IMR-90 (cell line): Measurements from ENCODE around the gene ZNF574. TPM values are rescaled to one million over a fixed set of nuclear protein-coding genes. Genes with fewer than 3 reads are reported as not detected.

Source experiments
- ATAC-seq: fragments of 200-7000 bp; cut with Tn5 transposase; 2 replicates; pipeline ENCODE4 v1.9.1; 2020; ENCODE audit warnings: low read depth, mild to moderate bottlenecking, moderate library complexity
- BruUV-seq: library from RNA; stranded (reverse); fragments of 400-500 nt; replicated peaks from 2 replicates; lab custom pipeline; 2021; lab: Mats Ljungman, UMichigan
- CTCF ChIA-PET: fragments of 300-600 bp; formaldehyde crosslinking; extraction: SDS; loops from one replicate; lab custom pipeline; 2021; ENCODE audit warnings: antibody characterized with exemption; lab: Yijun Ruan, JAX
- POLR2A ChIA-PET: fragments of 300-600 bp; sonication (Branson Sonifier 250); formaldehyde crosslinking; loops from one replicate; lab custom pipeline; 2022; ENCODE audit warnings: antibody characterized with exemption; ENCODE audit not compliant: unreplicated experiment; lab: Charles Lee
- DNase-seq: peaks from one replicate; pipeline ENCODE4 v3.0.0; 2013
- H2AFZ ChIP-seq: replicated peaks from 2 replicates; pipeline ENCODE3; 2013; ENCODE audit warnings: low read length, mild to moderate bottlenecking; ENCODE audit not compliant: poor library complexity
- H2AK5ac ChIP-seq: 2 replicates; pipeline ENCODE4 v1.6.1; 2013; ENCODE audit warnings: low read depth, low read length, inconsistent platforms
- H2AK9ac ChIP-seq: replicated peaks from 2 replicates; pipeline ENCODE3; 2013; ENCODE audit warnings: mild to moderate bottlenecking, low read depth, low read length, moderate library complexity; ENCODE audit not compliant: poor library complexity
- H2BK120ac ChIP-seq: 2 replicates; pipeline ENCODE4 v1.6.1; 2013; ENCODE audit warnings: low read depth, low read length, inconsistent platforms
- H2BK15ac ChIP-seq: 3 replicates; pipeline ENCODE4 v1.6.1; 2013; ENCODE audit warnings: low read depth, low read length, inconsistent platforms
- H2BK20ac ChIP-seq: 2 replicates; pipeline ENCODE4 v1.6.1; 2013; ENCODE audit warnings: low read depth, mild to moderate bottlenecking, inconsistent platforms, low read length, moderate library complexity
- H2BK5ac ChIP-seq: 2 replicates; pipeline ENCODE4 v1.6.1; 2013; ENCODE audit warnings: mild to moderate bottlenecking, low read depth, low read length, inconsistent platforms; ENCODE audit not compliant: poor library complexity, severe bottlenecking
- H3K14ac ChIP-seq: replicated peaks from 2 replicates; pipeline ENCODE4 v1.6.1; 2013; ENCODE audit warnings: low read depth, low read length, inconsistent platforms
- H3K18ac ChIP-seq: 2 replicates; pipeline ENCODE4 v1.6.1; 2013; ENCODE audit warnings: low read depth, low read length, control low read depth
- H3K23ac ChIP-seq: 2 replicates; pipeline ENCODE4 v1.6.1; 2013; ENCODE audit warnings: low read depth, low read length, inconsistent platforms
- H3K27ac ChIP-seq: 2 replicates; pipeline ENCODE4 v1.5.1; 2013; ENCODE audit warnings: mild to moderate bottlenecking, control low read depth, low read length; ENCODE audit not compliant: insufficient read depth
- H3K27me3 ChIP-seq: 2 replicates; pipeline ENCODE4 v1.6.1; 2013; ENCODE audit warnings: low read length; ENCODE audit not compliant: control insufficient read depth, insufficient read depth
- H3K36me3 ChIP-seq: 2 replicates; pipeline ENCODE4 v1.6.1; 2013; ENCODE audit warnings: low read length, mixed read lengths; ENCODE audit not compliant: control insufficient read depth, insufficient read depth
- H3K4ac ChIP-seq: 2 replicates; pipeline ENCODE4 v1.6.1; 2013; ENCODE audit warnings: low read depth, low read length, inconsistent platforms
- H3K4me1 ChIP-seq: 2 replicates; pipeline ENCODE4 v1.6.1; 2013; ENCODE audit warnings: low read length, mixed read lengths; ENCODE audit not compliant: control insufficient read depth, insufficient read depth
- H3K4me2 ChIP-seq: 2 replicates; pipeline ENCODE4 v1.6.1; 2013; ENCODE audit warnings: low read depth, mild to moderate bottlenecking, control low read depth, low read length, moderate library complexity
- H3K4me3 ChIP-seq: 2 replicates; pipeline ENCODE4 v1.5.1; 2013; ENCODE audit warnings: low read depth, mild to moderate bottlenecking, control low read depth, low read length, moderate library complexity; ENCODE audit not compliant: insufficient read depth
- H3K56ac ChIP-seq: 2 replicates; pipeline ENCODE4 v1.6.1; 2013; ENCODE audit warnings: low read length, inconsistent platforms; ENCODE audit not compliant: insufficient read depth; ENCODE audit errors: extremely low read depth
- H3K79me1 ChIP-seq, 2 experiments: 2 replicates each; pipeline ENCODE4 v1.6.1; 2013; ENCODE audit warnings: low read length in 2 of 2, inconsistent platforms in 1 of 2, low read depth in 1 of 2
- H3K9ac ChIP-seq: 2 replicates; pipeline ENCODE4 v1.6.1; 2013; ENCODE audit warnings: low read depth, low read length, control low read depth
- H3K9me1 ChIP-seq: 2 replicates; pipeline ENCODE4 v1.6.1; 2013; ENCODE audit warnings: low read length, inconsistent platforms; ENCODE audit not compliant: insufficient read depth
- H3K9me3 ChIP-seq: 2 replicates; pipeline ENCODE4 v1.6.1; 2013; ENCODE audit warnings: low read length; ENCODE audit not compliant: control insufficient read depth, insufficient read depth
- H4K20me1 ChIP-seq: 2 replicates; pipeline ENCODE4 v1.6.1; 2013; ENCODE audit warnings: low read length, inconsistent platforms; ENCODE audit not compliant: insufficient read depth
- H4K5ac ChIP-seq: 2 replicates; pipeline ENCODE4 v1.6.1; 2013; ENCODE audit warnings: mild to moderate bottlenecking, low read depth, low read length, control low read depth
- H4K8ac ChIP-seq, 2 experiments: 2 replicates each; pipeline ENCODE4 v1.6.1; 2013; ENCODE audit warnings: low read depth in 2 of 2, low read length in 2 of 2, control low read depth in 1 of 2, inconsistent platforms in 1 of 2
- H4K91ac ChIP-seq: 2 replicates; pipeline ENCODE4 v1.6.1; 2013; ENCODE audit warnings: low read depth, low read length, inconsistent platforms; ENCODE audit not compliant: insufficient read depth
- BHLHE40 ChIP-seq: fragments of 150-350 bp; IDR thresholded peaks from 2 replicates; pipeline ENCODE4 v1.6.1; 2016; ENCODE audit warnings: mild to moderate bottlenecking, low read depth, low read length
- CEBPB ChIP-seq: IDR thresholded peaks from 2 replicates; pipeline ENCODE4 v1.6.1; 2012; ENCODE audit warnings: low read depth, low read length, improper control_type of control experiment
- CHD1 ChIP-seq: IDR thresholded peaks from 2 replicates; pipeline ENCODE4 v1.6.1; 2012; ENCODE audit warnings: low read depth, low read length, improper control_type of control experiment
- CTCF ChIP-seq: conservative IDR thresholded peaks from 2 replicates; pipeline ENCODE4 v1.5.1; 2012; ENCODE audit warnings: mild to moderate bottlenecking, low read depth, low read length, improper control_type of control experiment
- ELK1 ChIP-seq: fragments of 150-350 bp; IDR thresholded peaks from 2 replicates; pipeline ENCODE4 v1.6.1; 2016; ENCODE audit warnings: low read depth, mild to moderate bottlenecking, low read length, moderate library complexity, borderline replicate concordance
- MAZ ChIP-seq: IDR thresholded peaks from 2 replicates; pipeline ENCODE4 v1.6.1; 2012; ENCODE audit warnings: low read depth, mild to moderate bottlenecking, low read length, improper control_type of control experiment, moderate library complexity, borderline replicate concordance
- NFE2L2 ChIP-seq: fragments of 150-350 bp; IDR thresholded peaks from 2 replicates; pipeline ENCODE4 v1.6.1; 2016; ENCODE audit warnings: low read depth, mild to moderate bottlenecking, low read length
- POLR2A ChIP-seq: IDR thresholded peaks from 2 replicates; pipeline ENCODE4 v1.6.1; 2012; ENCODE audit warnings: mild to moderate bottlenecking, low read depth, low read length
- RFX5 ChIP-seq: IDR thresholded peaks from 2 replicates; pipeline ENCODE4 v1.8.0; 2012; ENCODE audit warnings: low read depth, mild to moderate bottlenecking, low read length, moderate library complexity
- SMC3 ChIP-seq: fragments of 150-350 bp; IDR thresholded peaks from 2 replicates; pipeline ENCODE4 v1.6.1; 2016; ENCODE audit warnings: low read depth, mild to moderate bottlenecking, antibody characterized with exemption, low read length, moderate library complexity
- WGBS, 2 experiments: methylation state at CpG; one replicate each; pipeline versions ENCODE4 v1.1.5 to v1.1.7; 2013; ENCODE audit warnings: missing lambda C conversion rate in 2 of 2; ENCODE audit not compliant: insufficient read length in 1 of 2; ENCODE audit errors: extremely low coverage in 2 of 2; 5-methylcytosine and 5-hydroxymethylcytosine counted together
- dilution Hi-C: fragments of 300-500 bp; cut with HindIII; formaldehyde crosslinking; loops from one replicate; pipeline ENCODE4 v1.14.3; 2018; ENCODE audit warnings: low sequenced_read_pairs; ENCODE audit not compliant: unreplicated experiment
- in situ Hi-C: fragments of 300-500 bp; cut with MboI; formaldehyde crosslinking; loops from 3 replicates; pipeline ENCODE4 v1.14.3; 2019; ENCODE audit warnings: low sequenced_read_pairs, inconsistent platforms, mixed read lengths
- intact Hi-C: fragments of 100-400 bp; cut with micrococcal nuclease; formaldehyde crosslinking; loops from 2 replicates; pipeline ENCODE4 v1.10.0; 2022
- polyA plus RNA-seq, 3 experiments: library from polyadenylated mRNA; depleted of rRNA; stranded (reverse); fragments of >200 nt; gene quantifications; 2 replicates each; pipeline ENCODE4 v1.2.3, GENCODE V29; 2012; ENCODE audit warnings: low replicate concordance in 1 of 3
- total RNA-seq: library from RNA; depleted of rRNA; stranded (reverse); fragments of >200 nt; gene quantifications from 2 replicates; pipeline ENCODE4 v1.2.3, GENCODE V29; 2012

The ZNF574 gene
- total and polyA plus RNA-seq, 2 of the 4 experiments (the other 2 are of a cell fraction): 8.1 to 14.1 TPM

GRCh38 chr19:42120276-42120980 lies 44.5 kb downstream of the ZNF574 start (continued):
- TF ChIP-seq CHD1: no peak

GRCh38 chr19:42121036-42121621 lies 45.2 kb downstream of the ZNF574 start:
- Histone ChIP-seq H4K5ac (peak overlapping the region; percentile 40; the same call in 1 of the 2 replicates), H2AFZ (peak overlapping the region; percentile 86), H3K9me3 (no peaks in the 10 kb centered on the region), H3K27me3 (no peaks in the 10 kb centered on the region), H3K18ac (peak overlapping the region; percentile 48; the same call in 1 of the 2 replicates), H3K4ac (peak overlapping the region; percentile 98), H3K36me3 (no peaks in the 10 kb centered on the region), H3K4me1 (peaks cover 15% of the 10 kb centered on the region), H2BK20ac (peak overlapping the region; percentile 99), H3K27ac (peak overlapping the region; percentile 52; the same call in 1 of the 2 replicates), H2AK9ac (peak overlapping the region; percentile 90), H2BK120ac (peak overlapping the region; percentile 98), H4K91ac (peak overlapping the region; percentile 99), H2BK5ac (peak overlapping the region; percentile 89), H3K14ac (peak overlapping the region; percentile 100), H4K20me1 (no peaks in the 10 kb centered on the region), H3K56ac (peak overlapping the region; percentile 66), H3K4me2 (no peak overlapping the region), H4K8ac (peak overlapping the region; percentile 97 to 98), H3K9me1 (peaks cover 23% of the 10 kb centered on the region), H3K9ac (peak overlapping the region; percentile 16; the same call in 1 of the 2 replicates), H2AK5ac (peak overlapping the region; percentile 99), H3K4me3 (no peak overlapping the region), H2BK15ac (peak overlapping the region; percentile 100), H3K79me1 (peaks cover 0 to 33% of the 10 kb centered on the region in 2 experiments; a peak in 3 of 4 replicates), H3K23ac (peak overlapping the region; percentile 98)
- WGBS, 2 experiments: 43% methylated on average over 1 of the region's 5 CpGs; no CpG with 5 or more reads in 1 of the 2 experiments
- intact Hi-C loops: no loop called here
- dilution Hi-C loops: no loop called here
- in situ Hi-C loops: no loop called here
- DNase-seq: no peak
- ATAC-seq: no peak; the same call in 1 of the 2 replicates
- no TSS peak for BruUV-seq
- POLR2A ChIA-PET: no interaction called here
- no peak for TF ChIP-seq RFX5
- no peak for TF ChIP-seq NFE2L2
- TF ChIP-seq SMC3: no peak
- TF ChIP-seq POLR2A: no peak
- TF ChIP-seq ELK1: no peak
- no peak for TF ChIP-seq CEBPB
- TF ChIP-seq MAZ: no peak
- TF ChIP-seq BHLHE40: no peak
- no peak for TF ChIP-seq CTCF
- CTCF ChIA-PET: no interaction called here
